GM19193 (cell line): ENCODE data around the gene ANP32E.

Experiments used
- POLR2A ChIP-seq: IDR thresholded peaks from 4 replicates; pipeline ENCODE4 v1.6.1; 2011; ENCODE audit not compliant: insufficient read depth, insufficient read length; ENCODE audit errors: extremely low read depth

ANP32E gene

DNA sequence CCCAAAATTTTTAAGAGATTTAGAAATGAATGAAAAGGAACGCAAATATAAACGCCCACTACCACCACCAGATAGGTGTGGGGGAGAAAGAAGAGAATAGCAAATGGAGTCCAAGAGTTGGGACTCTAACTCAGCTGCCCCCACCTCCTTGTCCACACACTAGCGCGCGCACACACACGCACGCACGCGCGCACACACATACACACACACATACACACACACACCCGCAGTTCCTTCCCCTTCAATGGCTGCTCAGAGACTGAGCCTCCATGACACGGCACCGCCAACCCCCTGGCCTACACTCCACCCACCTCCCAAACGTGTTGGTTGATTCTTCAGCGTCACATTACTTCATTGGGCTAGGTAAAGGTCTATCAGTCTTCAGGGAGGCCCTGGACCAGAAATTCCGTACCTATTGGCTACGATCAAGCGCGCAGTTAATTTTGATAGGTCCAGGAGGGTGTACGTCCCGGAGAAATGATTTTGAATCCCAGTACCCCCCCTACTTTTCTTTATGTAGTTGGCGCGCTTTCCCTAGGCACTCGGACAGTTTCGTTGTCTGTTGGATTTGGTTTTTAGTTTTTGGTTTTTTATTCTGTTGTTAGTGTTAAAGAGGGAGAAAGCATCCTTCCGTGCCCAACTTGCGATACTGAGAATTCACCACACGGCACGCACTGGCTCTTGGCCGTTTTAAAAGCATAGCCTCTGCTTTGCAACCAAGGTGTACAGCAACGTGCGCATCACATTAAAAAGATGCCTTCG, at the start of gene ANP32E:
Gene ANP32E, minus strand, starts transcription at position 261 of the 762 bp plus-strand sequence. CDS start 326 bp downstream, outside the sequence.
- TF ChIP-seq POLR2A: peak; percentile 98

GRCh38 chr1:150283260-150283659, 47.3 kb upstream of the ANP32E start:
- no peak for TF ChIP-seq POLR2A

DNA sequence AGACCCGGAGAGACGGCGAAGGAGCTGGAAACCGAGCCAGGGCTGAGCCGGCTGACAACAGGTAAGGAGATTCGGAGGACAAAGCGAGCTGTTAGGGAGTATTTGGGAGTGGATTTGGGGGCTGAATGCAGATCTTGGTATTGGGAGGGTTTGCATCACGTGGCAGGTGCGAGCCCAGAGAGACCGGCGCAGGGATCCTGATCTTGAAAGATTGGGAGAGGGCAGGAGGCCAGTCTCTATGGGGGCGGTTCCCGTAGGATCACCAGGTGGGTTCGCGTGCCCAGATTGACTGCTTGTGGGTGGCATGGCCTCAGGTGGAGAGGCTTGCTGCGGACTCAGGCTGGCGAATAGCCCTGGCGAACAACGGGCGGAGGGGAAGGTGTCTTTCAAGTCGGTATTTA, 46.6 kb upstream of the ANP32E start:
- no peak for TF ChIP-seq POLR2A

DNA sequence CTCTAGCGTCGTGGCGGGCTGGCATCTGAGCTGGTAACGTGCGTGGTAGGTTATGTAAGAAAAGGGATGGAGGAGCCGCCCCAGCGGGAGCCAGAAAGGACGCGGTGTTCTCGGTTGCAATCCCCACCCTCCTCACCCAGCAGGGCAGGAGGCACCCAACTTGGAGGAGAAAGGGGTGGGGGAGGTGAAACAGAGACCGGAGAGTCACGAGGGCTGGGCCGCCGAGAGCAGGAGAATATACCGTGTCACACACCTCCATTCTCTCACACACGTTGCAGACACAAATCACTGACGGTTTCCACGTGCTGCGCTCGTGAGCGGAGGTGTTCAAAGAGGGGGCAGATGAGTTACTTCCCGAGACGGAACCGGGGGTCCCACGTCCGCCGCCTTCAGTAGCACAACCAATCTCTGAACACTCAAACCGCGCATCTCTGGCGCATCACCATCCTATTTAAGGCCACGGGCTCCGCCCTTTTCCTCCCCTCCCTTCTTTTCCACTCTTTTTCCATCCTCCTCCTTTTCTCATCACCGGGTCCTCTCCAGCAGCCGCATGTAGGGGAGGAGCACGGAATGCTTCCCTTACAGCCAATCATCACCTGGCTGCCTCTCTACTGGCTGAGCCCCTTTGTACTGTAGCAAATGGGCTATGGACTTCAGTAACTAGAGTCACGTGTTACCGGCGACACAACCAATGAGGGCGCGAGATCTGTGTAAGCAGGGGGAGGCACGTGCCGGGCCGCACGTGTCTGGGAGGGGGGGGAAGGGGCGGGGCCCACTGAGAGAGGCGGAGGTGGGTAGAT, 46.0 kb upstream of the ANP32E start, which contains the start of gene CIART:
Gene CIART, plus strand, starts transcription at position 797 of the 800 bp plus-strand sequence. CDS start 714 bp downstream, outside the sequence.
- TF ChIP-seq POLR2A: peak; percentile 16

- TF ChIP-seq POLR2A: no peak
Observed at GRCh38 chr1:150281221-150281757, 45.4 kb upstream of the ANP32E start.

- no peak for TF ChIP-seq POLR2A
Observed at GRCh38 chr1:150280138-150280707, 44.3 kb upstream of the ANP32E start.

DNA sequence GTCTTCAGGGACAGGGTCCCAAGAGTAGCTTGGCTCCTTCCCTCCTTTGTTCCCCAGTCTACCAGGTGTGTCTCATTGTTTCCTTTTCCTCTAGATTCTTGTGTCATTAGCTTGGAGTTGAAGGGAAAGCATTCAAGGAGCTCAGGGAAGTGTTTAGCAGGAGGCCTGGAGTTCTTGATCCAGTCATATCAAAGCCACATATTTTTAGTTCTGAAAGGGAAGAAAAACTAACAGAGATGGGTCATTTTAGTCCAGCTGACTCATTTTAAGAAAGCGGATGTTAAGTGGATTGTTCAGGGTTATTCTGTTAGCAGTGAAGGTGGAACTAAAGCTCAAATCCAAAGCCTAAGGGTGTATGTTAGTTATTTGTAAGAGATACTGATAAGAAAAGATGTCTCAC, 37.4 kb upstream of the ANP32E start:
- TF ChIP-seq POLR2A: no peak

GRCh38 chr1:150271291-150271959, 35.5 kb upstream of the ANP32E start:
- TF ChIP-seq POLR2A: no peak

DNA sequence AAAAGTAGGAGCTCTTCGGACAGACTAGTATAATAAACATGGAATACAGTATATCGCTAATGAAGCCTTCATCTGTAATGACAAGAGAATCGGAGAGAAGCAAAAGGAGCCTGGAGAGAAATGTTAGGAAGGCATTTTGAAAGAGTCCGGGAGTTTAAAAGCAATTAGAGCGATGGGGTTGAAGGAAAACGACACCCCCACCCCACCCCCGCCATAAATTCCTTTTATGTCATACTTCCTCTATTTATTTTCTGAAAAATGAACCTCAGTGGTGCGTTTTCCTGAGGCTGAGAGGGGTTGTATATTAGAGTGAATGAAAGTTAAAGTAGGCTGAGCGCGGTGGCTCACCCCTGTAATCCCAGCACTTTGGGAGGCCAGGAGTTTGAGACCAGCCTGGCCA, 33.5 kb upstream of the ANP32E start:
- no peak for TF ChIP-seq POLR2A

DNA sequence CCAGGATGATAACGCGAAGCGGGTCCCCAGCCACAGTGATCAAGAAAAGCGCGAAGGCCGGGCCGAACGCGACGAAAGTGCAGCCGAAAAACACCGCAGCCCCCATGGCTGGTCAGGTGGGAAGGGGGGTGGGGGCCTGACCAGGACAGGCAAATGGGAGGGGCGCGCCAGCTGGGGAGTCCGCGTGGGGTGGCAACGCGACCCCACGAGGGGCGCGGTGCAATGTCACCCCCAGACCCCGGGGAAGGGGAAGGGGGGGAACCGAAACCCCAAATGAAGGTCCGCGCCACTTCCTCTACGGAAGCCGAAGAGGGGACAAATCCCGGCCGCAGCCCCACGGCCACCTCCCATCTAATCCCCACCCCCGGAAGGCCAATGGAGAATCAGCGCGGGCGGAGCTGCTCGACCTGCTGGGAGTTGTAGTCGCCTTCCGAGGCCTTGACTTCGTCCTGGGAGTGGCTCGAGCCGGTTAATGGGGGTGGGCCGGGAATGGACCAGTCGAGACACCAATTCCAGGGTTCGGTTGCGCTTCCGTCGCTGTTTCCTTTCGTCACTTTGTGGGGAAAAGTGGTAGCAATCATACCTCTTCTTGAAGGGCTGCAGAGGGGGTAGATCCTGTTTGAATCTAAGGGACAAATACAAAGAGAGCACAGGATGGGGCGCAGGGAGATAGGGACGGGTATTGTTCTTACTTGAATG, 32.9 kb upstream of the ANP32E start, which contains the start of gene APH1A:
Gene APH1A, minus strand, starts transcription at position 312 of the 699 bp plus-strand sequence. Its CDS starts 206 bp downstream, at position 106.
- TF ChIP-seq POLR2A: peak; percentile 71

- no peak for TF ChIP-seq POLR2A
Observed at GRCh38 chr1:150268340-150268704, 32.4 kb upstream of the ANP32E start.

- no peak for TF ChIP-seq POLR2A
Observed at GRCh38 chr1:150267896-150268295, 32.0 kb upstream of the ANP32E start.

GRCh38 chr1:150263549-150263948, 27.6 kb upstream of the ANP32E start:
- TF ChIP-seq POLR2A: no peak
